Right lobe of liver (tissue), 4 donors: ENCODE results near the gene POC1A.

Experiments used
- POLR2A ChIP-seq: fragments of 450-650 bp; IDR thresholded peaks from one replicate; pipeline ENCODE4 v1.6.1; 2017; ENCODE audit warnings: antibody characterized with exemption, mild to moderate bottlenecking
- TF ChIP-seq, protein P1 (sequence below), 4 donors: fragments of 200-600 bp in 3 of 4; fragments of 450-650 bp in 1 of 4; IDR thresholded peaks; one replicate each; pipeline versions ENCODE4 v1.5.1 to v1.8.0; 2016 to 2022; ENCODE audit warnings: antibody characterized with exemption in 4 of 4, mild to moderate bottlenecking in 2 of 4
- donor health status: DM: no; HTN: no; CAD: no.
- donor health status: DM: no; HTN: no; CAD: no.
- donor health status: DM: no; HTN: yes; CAD: no.

DNA sequence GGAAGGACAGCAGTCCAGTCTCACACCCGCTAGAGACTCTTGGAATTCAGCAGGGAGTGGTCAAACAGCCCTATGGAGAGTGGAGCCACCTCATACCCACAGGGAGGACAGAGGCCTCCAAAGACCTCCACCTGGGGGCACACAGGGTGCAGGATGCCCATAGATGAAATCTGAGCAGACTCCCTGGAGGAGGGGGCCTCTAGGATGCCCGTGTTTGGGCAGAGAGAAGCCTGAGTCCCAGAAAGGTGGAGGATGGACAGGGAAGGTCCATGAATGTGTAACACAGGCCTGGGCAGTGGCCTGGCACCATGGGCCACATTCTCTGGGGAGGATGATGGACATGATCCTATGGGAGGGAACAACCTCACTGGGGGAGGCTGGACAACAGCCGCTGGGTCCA lies 119.6 kb downstream of the POC1A start:
- TF ChIP-seq, protein P1, sequence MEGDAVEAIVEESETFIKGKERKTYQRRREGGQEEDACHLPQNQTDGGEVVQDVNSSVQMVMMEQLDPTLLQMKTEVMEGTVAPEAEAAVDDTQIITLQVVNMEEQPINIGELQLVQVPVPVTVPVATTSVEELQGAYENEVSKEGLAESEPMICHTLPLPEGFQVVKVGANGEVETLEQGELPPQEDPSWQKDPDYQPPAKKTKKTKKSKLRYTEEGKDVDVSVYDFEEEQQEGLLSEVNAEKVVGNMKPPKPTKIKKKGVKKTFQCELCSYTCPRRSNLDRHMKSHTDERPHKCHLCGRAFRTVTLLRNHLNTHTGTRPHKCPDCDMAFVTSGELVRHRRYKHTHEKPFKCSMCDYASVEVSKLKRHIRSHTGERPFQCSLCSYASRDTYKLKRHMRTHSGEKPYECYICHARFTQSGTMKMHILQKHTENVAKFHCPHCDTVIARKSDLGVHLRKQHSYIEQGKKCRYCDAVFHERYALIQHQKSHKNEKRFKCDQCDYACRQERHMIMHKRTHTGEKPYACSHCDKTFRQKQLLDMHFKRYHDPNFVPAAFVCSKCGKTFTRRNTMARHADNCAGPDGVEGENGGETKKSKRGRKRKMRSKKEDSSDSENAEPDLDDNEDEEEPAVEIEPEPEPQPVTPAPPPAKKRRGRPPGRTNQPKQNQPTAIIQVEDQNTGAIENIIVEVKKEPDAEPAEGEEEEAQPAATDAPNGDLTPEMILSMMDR (IDR thresholded peaks at IDR 0.05), result no peak
- no peak for TF ChIP-seq POLR2A
